UCSD-AML1 (cell line): Measurements from ENCODE around the gene ALPL.

Experiments used
- DNase-seq: peaks from one replicate; lab custom pipeline; 2025; ENCODE audit not compliant: unreplicated experiment; lab: John Stamatoyannopoulos, UW

ALPL gene

DNA sequence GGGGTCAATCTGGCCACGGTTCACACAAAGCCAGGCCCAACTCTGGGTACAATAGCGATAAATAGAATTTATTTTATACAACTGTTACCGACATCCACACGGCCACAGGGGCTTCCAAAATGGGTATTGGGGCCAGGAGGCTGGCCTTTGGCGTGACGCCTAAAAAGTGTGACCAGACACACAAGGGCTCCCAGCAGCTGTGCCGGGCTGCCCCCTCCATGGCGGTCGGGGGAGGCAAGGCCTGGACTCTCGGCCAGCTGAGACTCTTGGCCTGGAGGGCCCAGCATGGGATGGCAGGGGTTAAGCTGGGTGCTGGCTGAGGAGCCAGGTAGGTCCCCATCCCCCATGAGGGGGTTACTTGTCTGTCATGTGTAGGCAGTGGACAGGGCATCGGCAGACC lies 87.0 kb downstream of the ALPL start:
- DNase-seq: no peak

DNA sequence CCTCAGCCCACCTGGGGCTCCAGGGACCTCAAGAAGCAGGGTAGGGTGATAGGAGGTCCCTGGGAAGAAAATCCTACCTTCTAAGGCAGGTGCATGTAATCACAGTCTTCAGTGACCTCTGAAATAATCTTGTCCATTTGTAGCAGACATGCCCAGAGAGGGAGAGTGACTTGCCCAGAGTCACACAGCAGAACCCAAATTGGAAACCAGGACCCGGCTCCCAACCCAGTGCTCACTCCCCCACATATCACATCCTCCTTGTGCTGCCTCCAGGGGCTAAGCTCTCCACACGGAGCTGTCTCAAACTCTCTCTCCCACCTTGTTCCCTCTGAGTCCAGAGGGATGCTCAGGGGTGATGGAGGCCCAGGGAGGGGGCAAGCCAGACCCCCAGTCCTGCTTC lies 87.4 kb downstream of the ALPL start:
- no peak for DNase-seq

DNA sequence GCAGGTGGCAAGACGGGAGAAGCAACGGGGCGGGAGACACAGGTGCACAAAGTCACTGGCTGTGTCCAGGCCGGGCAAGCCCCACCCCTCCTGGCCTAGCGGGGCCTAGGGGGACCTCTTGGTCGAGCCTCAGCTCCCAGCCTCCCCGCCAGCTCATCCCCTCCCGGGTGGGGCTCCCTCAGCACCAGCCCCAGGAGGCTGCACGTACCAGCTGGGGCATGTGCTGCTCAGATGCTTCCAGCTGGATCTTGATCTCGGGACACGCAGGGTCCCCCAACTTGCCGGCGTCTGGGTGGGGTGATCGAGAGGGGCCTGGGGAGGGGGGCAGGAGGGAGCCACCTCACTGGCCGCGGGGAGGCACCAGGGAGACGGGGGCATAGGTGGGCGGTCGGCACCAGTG lies 88.5 kb downstream of the ALPL start:
- DNase-seq: no peak

DNA sequence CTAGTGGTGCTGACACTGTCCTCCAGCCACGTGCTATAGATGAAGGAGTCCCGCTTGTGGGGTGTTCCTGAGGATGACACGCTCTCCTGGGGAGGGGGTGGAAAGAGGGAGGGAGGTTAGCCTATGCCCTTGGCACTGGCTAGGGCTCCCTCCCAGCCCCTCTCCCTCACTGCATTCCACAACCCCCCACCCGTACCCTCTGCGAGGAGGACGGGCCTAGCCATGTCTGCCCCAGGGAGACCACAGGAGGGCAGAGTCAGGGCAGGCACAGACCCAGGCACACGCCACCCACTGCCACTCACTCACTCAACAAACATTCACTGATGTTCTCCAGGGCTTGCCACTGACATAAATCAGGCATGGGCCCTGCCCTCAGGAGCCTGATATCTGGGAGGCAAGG lies 89.2 kb downstream of the ALPL start:
- DNase-seq: no peak

DNA sequence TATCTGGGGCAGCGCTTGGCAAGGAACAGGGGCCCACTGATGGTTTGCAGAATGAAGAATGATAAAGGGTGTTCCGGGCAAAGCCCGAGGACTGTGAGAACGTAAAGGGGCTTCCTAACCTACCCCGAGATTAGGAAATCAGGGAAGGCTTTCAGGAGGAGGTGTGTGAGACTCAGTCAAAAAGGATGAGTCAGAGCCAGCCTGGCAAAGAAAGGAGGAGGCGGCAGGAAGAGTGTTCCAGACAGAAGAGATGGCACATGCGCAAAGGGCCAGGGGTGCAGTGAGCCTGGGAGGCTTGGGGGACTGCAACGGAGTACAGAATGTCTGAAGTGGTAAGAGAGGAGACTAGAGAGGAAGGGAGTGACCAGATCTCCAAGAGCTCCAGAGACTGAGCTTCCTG lies 89.7 kb downstream of the ALPL start:
- DNase-seq: no peak

DNA sequence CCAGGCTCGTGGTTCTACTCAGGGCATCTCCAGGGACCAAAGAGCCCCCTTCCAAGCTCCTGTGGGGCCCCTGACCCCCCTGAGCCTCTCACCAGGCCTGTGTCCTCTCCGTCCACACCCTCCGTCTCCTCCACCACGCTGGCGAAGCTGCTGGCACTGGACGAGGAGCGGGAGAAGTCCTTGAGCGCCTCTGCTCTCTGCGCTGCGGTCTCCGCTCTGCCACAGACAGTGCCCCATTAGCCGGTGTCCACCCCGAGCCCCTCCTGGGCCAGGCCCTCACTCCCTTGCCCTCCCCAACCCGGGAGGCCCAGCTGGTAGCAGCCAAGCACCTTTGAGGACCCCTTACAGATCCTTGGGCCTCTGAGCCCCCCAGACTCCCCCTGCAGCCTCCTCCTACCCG lies 90.2 kb downstream of the ALPL start:
- no peak for DNase-seq

DNA sequence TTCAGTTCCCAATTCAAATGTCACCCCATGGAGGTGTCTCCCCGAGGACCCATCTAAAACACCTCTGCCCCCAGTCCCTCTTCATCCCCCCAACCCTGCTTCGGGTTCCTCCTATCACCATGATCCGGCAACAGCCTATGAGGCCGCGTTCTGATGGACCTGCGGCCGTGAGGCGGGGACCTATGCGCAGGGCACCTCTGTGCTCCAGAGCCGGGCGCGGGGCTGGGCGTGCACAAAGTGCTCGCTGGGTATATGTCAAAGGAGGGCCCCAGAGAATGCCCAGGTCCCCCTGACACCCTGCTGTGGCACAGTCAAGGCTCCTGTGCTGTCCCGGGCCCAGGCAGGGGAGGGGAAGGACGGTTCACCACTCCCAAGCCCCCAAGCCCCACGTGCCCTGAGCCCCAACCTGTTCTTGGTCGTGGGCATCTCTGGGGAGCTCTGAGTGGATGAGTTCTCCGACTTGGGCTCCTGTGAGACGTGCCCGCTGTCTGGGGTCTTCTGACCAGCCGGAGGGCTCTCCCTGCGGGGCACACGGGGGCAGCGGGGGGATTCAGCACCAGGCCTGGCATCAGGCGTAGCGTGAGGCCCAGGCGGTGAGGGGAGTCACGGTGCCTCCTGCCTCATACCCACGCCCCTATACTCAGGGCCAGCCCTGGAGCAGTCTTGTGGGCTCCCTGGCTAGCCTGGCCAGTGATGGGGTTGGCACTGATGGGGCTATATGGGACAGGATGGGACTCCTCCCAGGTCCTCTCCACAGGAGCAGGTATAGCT lies 92.2 kb downstream of the ALPL start:
- DNase-seq: no peak

DNA sequence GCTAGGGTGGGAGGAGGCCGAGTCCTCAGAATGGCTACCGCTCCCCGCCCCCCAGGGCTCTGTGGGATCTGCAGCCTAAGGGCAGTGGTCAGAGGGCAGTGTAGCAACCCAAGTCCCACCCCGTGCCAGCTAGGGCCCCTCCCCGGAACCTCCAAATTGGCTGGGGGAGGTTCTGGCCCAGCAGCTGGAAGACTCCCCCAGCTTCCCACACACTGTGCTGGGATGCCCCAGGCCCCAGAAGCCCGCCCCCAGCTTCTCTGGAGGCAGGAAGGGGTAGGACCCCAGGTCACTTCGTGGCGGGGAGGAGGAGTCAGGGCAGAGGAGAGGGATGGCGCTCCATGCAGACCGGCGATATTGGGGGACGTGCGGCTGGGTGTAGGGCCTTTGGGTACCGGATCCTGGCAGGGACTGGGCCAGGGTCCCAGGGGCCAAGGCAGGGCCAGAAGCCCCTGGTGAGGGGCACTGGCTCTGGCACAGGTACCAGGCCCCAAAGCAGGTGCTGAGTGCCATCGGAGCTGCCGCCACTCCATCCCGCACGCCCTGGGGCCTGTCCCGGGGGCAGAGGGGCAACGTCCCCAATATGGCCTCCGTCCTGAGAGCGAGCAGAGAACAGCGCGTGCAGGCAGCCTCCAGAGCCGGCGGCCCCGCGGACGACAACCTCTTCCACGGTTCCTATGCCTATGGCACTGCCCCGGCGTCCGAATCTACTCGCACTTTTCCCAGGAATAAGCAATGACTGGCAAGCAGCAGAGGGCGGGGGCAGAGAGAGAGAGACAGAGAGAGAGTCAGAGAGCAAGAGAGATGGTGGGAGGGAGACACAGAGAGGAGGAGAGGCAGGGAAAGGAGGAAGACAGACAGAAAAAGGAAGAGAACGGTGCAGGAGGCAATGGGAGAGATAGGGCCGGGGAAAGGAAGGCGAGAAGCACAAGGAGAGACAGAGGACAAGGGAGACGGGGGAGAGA lies 94.2 kb downstream of the ALPL start:
- no peak for DNase-seq

DNA sequence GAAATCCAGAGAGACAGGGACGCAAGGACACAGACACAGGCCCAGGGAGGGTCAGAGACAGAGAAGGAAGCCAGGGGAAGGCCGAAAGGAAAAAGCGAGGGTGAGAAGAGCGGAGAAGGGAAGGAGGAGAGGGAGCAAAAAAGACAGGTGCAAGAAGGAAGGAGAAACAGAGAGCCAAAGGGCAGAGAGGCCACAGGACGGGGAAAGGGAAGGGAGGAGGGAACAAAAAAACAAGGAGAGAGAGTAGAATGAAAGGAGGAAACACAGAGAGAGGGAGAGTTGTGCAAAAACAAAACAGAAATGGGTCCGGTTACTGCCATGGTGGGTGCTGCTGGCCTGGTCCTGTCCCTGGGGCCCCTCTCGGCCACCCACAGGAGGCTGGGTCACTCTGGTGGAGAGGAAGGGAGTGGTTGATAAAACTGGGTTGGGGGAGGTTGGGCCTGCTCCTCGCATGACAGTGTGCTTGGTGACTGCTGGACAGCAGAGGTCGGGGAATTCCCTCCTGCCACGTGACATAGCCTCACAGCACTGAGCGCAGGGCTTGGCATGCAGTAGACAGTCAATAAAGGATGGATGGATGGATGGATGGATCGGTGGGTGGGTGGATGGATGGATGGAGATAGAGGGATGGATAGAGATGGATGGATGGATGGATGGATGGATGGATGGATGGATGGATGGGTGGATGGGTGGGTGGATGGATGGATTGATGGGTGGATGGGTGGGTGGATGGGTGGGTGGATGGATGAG lies 95.2 kb downstream of the ALPL start:
- no peak for DNase-seq

DNA sequence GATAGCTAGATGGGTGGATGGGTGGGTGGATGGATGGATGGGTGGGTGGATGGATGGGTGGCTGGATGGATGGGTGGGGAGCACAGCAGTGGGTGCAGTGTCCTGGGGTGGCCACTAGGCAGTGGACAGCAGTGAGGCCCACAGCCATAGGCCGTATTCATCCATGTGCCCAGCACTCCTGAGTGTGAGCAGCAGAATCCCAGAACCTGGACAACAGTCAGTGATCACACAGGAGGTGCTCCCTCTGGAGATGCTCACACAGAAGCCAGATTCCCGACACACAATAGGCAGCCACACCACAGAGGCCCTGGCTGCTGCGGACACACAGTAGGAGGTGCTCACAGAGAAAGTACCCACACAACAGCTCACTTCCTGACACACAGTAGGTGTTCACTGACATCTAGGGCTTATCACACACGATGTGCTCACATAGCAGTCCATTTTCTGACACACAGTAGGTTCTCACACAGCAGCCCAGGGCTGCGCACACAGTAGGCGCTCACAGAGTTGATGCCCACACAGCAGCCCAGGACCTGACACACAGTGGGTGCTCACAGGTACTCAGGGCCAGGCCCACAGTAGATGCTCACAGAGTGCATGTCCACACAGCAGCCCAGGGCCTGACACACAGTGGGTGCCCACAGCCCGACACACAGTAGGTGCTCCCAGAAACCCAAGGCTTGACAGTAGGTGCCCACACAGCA lies 95.9 kb downstream of the ALPL start:
- DNase-seq: no peak

DNA sequence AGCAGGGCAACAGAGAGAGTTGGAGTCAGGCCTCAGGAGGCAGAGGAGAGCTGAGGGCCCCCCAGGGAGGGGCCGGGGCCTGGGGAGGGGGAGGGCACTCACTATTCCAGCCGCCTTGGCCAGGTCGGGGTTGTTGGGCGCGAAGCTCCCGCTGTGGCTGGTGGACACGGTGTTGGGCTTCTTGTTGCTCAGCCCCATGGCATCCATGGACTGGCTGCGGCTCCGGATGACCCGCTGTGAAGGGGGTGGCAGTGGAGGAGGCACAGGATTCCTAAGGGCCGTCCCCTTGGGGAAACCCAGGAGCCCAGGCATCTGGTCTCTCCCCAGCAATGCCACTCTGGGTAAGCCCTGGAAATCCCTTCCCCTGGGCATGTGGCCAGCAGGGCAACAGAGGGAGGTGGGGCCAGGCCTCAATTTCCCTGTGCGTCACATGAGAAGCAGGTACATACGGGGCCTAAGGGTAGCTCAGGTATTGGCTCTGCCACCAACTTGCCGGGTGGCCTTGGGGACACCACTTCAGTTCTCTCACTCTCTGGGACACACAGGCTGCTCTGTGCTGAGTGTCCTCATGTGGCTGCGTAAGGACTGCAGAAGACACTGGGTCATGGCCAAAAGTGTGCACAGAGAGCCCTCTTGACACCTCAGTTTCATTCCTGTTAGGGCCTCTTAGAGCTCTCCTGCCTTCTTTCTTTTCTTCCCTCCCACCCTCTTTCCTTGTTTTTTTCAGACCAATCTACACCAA lies 96.9 kb downstream of the ALPL start:
- no peak for DNase-seq

DNA sequence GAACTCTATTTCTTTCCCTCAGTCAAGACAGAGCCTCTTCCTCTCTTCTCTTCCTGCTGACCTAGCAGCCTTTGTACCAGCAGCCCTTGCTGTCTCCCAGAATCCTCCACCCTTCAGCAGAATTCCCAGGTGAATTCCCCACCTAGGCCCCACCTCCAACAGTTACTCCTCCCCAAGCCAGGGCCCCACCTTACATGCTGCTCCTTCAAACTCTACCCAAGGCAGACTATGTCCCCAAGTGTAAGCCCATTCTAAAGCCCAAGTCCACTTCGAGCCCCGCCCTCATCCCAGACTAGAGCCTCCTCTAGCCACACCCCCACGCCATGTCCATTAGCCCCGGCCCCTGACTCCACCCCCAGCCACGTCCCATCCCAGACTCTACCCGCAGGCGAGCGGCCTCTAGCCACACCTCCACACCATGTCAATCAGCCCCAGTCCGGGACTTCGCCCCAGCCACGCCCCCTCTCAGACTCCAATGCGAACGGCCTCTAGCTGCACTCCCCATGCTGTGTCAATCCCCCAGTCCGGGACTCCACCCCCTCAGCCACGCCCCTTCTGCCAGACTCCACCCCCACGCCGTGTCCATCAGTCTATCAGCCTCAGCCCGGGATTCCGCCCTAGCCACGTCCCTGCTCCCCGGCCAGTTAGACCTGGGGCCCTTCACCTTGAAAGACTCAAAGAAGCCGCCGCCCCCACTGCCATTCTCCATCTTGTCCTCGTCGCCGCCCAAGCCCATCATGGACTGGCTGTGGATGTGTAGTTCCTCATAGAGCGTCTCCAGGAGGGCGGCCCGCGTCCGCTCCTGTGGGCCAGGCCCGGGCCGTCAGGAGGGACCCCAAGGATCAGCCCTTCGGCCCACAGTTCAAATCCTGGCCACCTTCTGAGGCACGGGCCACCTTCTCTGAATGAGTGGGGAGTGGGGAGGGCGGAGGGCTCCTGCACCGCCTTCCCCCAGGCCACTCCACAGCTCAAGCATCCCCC lies 98.6 kb downstream of the ALPL start:
- DNase-seq: no peak

DNA sequence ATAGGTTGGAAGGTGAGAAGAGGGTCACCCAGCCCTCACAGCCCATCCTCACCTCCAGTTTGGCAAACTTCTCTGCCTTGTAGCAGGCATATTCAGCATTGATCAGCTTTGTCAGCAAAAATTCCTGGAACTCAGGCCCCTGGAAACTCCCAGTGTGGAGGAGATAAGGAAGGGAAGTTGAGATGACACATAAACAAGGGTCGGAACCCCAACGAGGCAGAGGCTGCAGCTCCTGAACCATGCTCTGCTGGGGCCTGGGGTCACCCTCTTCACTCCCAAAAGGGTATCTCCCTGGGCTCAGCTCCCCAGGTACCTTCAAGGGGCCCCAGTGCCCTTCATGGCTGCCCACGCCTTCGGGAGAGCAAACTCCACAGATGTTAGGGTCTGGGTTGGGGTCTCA lies 99.6 kb downstream of the ALPL start:
- no peak for DNase-seq

DNA sequence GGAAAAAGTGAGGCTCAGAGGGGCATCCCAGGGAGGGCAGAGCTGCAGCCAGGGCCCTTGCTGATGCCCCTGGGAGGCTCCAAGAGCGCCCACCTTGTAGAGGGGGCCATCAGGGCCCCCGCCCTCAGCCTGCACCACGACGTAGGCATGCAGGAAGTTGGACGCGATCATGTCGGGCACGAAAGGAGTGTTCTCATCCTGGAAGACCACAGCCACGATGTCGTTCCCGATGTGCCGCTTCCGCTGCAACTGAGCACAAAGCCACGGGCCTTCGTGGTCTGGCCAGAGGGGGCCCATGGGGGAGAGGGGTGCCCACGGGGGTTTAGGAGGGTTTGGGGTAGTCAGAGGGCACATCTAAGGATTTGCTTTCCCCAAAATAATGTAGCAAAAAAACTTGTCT lies 100.8 kb downstream of the ALPL start:
- DNase-seq: no peak

DNA sequence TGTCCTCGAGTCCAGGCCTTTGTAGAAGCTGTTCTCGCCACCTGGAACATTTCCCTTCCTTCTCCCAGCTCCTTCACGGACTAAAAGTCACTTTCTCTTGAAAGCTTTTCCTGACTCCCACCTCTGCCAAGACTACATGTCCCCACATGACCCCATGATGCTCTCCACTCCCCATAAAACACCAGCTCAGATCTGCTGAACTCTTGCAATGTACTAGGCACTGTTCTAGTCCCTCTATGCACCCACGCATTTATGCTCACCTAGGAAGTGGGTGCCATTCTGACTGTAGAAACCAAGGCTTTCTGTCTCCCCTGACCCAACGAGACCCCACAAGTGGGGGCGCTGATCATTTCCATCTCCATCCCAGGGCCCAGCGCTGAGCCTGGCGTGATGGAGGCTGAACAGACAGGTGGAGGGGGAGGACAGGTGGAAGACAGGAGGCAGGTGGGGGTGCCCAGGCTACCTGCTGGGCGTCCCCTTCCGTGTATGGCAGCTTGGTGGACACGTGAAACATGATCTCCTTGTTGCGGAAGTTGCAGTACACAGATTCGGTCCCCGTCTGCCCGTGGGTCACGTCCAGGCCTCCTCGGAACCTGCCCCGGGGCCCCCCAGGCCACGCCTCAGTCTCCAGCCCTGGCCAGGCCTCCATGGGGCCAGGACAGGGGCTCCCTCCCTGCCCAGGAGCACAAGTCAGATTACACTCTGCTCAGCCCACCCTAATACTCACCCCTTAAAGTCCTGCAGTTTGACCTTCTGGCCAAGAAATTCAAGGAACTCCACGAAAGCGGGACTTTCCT lies 102.0 kb downstream of the ALPL start:
- DNase-seq: no peak

DNA sequence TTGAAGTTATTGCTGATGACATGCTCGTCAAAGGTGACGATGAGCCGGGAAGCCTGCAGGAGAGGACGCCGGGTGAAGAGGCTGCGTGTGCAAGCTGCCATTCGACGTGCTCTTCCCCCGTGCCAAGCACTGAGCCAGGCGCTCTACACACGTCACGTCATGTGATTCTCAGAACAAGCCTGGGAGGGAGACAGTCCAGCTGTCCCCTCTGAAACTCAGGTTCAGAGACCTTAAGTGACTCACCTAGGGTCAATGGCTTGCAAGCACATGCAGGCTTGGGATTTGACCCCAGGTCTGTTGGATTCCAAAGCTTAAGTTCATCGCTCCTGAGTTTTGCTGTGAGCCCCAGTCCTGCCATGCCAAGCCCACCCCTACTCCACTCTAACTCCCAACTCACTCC lies 102.8 kb downstream of the ALPL start:
- DNase-seq: no peak

DNA sequence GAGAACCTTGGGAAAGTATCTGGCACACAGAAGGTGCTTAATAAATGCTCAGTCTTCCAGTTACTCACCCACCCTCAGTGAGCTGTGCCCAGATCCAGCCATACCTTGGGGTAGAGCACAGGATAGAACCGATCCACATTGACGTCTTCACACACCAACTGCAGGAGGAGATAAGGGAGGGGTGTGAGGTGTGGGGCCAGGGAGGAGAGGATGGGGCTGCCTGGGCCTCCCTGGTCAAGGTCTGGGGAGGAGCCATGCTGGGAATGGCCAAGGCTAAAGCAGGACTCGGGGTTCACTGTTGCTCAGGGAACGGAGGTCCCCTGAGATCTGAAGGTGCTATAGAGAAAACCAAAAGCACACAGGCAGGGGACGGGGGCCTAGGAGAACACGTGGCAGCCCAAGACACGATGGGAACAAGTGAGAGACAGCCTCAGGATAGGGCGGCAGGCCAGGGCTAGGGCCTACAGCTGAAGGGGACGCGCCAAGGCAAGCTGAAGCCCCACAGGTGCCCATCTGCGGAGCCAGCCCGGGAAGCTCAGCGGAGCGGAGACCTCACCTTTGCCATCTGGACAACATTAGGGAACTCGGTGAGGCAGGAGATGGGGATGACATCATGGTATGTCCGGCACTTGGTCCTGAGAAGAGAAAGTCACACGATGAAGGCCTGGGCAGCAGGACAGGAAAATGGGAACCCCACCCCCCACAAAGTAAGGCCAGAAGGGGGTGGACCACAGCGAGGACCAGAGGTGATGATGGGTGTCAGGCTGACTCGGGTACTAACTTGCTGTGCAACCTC lies 104.0 kb downstream of the ALPL start:
- DNase-seq: no peak
